Gastroesophageal sphincter (tissue), 4 donors: Measurements from ENCODE around the gene KIF3A. TPM values are rescaled to one million over a fixed set of nuclear protein-coding genes. Genes with fewer than 3 reads are reported as not detected.

ENCODE experiments used
- ATAC-seq: fragments of 150-250 bp; one replicate; pipeline ENCODE4 v1.9.1; 2016; ENCODE audit warnings: mild to moderate bottlenecking, moderate library complexity
- H3K27ac ChIP-seq, 4 donors: fragments of 200-600 bp; sonication (generic) in 3 of 4; 1 replicate in 3 of 4; 2 replicates in 1 of 4; pipeline ENCODE4 v1.5.1; 2016 to 2019
- H3K27me3 ChIP-seq: fragments of 200-600 bp; sonication (generic); one replicate; pipeline ENCODE4 v1.5.1; 2019
- H3K36me3 ChIP-seq, 2 donors: fragments of 200-600 bp; sonication (generic); one replicate each; pipeline ENCODE4 v1.5.1; 2019; ENCODE audit warnings: control low read depth in 1 of 2
- H3K4me1 ChIP-seq, 3 donors: fragments of 200-600 bp; sonication (generic); 1 replicate in 2 of 3; 2 replicates in 1 of 3; pipeline ENCODE4 v1.5.1; 2016 to 2019; ENCODE audit warnings: control low read depth in 2 of 3
- H3K4me3 ChIP-seq, 2 donors: fragments of 200-600 bp; sonication (generic); one replicate each; pipeline ENCODE4 v1.5.1; 2019; ENCODE audit warnings: mild to moderate bottlenecking in 1 of 2, moderate library complexity in 1 of 2
- H3K9me3 ChIP-seq, 3 donors: fragments of 200-600 bp; sonication (generic); one replicate each; pipeline ENCODE4 v1.5.1; 2017 to 2019; ENCODE audit warnings: control low read depth in 2 of 3
- CTCF ChIP-seq, 4 experiments: fragments of 200-600 bp in 2 of 4; fragments of 450-650 bp in 2 of 4; sonication (generic) in 1 of 4; IDR thresholded peaks; one replicate each; pipeline ENCODE4 v1.5.1; 2017 to 2019; ENCODE audit warnings: antibody characterized with exemption in 4 of 4, mild to moderate bottlenecking in 2 of 4, moderate library complexity in 2 of 4
- EP300 ChIP-seq: sonication (generic); formaldehyde crosslinking; IDR thresholded peaks from one replicate; pipeline ENCODE4 v1.6.1; 2017; ENCODE audit warnings: antibody characterized with exemption, mild to moderate bottlenecking
- POLR2A ChIP-seq, 2 donors: fragments of 450-650 bp; IDR thresholded peaks; one replicate each; pipeline ENCODE4 v1.6.1; 2017; ENCODE audit warnings: antibody characterized with exemption in 2 of 2, mild to moderate bottlenecking in 2 of 2, moderate library complexity in 1 of 2
- POLR2AphosphoS5 ChIP-seq: sonication (generic); formaldehyde crosslinking; IDR thresholded peaks from one replicate; pipeline ENCODE4 v1.6.1; 2017; ENCODE audit warnings: antibody characterized with exemption
- WGBS, 2 donors: methylation state at CpG; one replicate each; pipeline ENCODE4 v1.1.5; 2018; ENCODE audit warnings: low coverage in 1 of 2; 5-methylcytosine and 5-hydroxymethylcytosine counted together
- total RNA-seq, 4 donors: library from RNA; depleted of rRNA; stranded (reverse); fragments of >200 nt; gene quantifications; one replicate each; pipeline ENCODE4 v1.1.0, GENCODE V29; 2016

Gene KIF3A
- total RNA-seq, 4 donors from 2014 or later: 5.9 to 12.5 (median 7.7) TPM

- no peak for ATAC-seq
- TF ChIP-seq EP300: no peak
- TF ChIP-seq POLR2A (IDR thresholded peaks at IDR 0.05): no peak
- no peak for TF ChIP-seq POLR2AphosphoS5
- no peak for TF ChIP-seq CTCF (IDR thresholded peaks at IDR 0.05)
- Histone ChIP-seq H3K9me3 (no peaks in the 10 kb centered on the region), H3K4me1 (no peaks in the 10 kb centered on the region), H3K4me3 (no peak overlapping the region), H3K27ac (no peak overlapping the region), H3K36me3 (no peaks in the 10 kb centered on the region), H3K27me3 (no peaks in the 10 kb centered on the region)
- WGBS, 2 donors: 92 to 97% methylated on average over 5 of the region's 9 CpGs
Observed at GRCh38 chr5:132664696-132665209, 72.6 kb downstream of the KIF3A start.

GRCh38 chr5:132663771-132664695 is 73.3 kb downstream of the KIF3A start:
- H3K4me1 ChIP-seq: no peaks in the 10 kb centered on the region
- H3K9me3 ChIP-seq: no peaks in the 10 kb centered on the region
- H3K27ac ChIP-seq: no peak overlapping the region
- H3K27me3 ChIP-seq: peaks cover 3% of the 10 kb centered on the region
- WGBS, 2 donors: 86 to 95% methylated on average over 2 to 8 of the region's 13 CpGs
- TF ChIP-seq POLR2AphosphoS5: no peak
- no peak for TF ChIP-seq POLR2A (IDR thresholded peaks at IDR 0.05)
- no peak for TF ChIP-seq EP300
- H3K4me3 ChIP-seq: no peak overlapping the region
- no peaks in the 10 kb centered on the region for H3K36me3 ChIP-seq
- no peak for ATAC-seq

- TF ChIP-seq POLR2AphosphoS5 (no peak), CTCF (IDR thresholded peaks at IDR 0.05) (no peak), POLR2A (IDR thresholded peaks at IDR 0.05) (no peak), EP300 (no peak)
Observed at GRCh38 chr5:132662925-132663770, 74.2 kb downstream of the KIF3A start.

GRCh38 chr5:132662004-132662401 is 75.3 kb downstream of the KIF3A start:
- Histone ChIP-seq H3K4me1 (no peaks in the 10 kb centered on the region), H3K9me3 (no peaks in the 10 kb centered on the region), H3K36me3 (no peaks in the 10 kb centered on the region), H3K27me3 (peaks cover 21% of the 10 kb centered on the region), H3K27ac (no peak overlapping the region), H3K4me3 (no peak overlapping the region)
- ATAC-seq: no peak
- no peak for TF ChIP-seq POLR2A (IDR thresholded peaks at IDR 0.05)
- WGBS, 2 donors: 80% methylated on average over 1 of the region's 9 CpGs; no CpG with 5 or more reads in 1 of the 2 donors

More at GRCh38 chr5:132662925-132663770, 74.2 kb downstream of the KIF3A start:
- no peaks in the 10 kb centered on the region for H3K9me3 ChIP-seq
- H3K4me3 ChIP-seq: no peak overlapping the region
- no peaks in the 10 kb centered on the region for H3K36me3 ChIP-seq
- 39 to 73% methylated on average over 4 to 10 of the region's 25 CpGs for WGBS, 2 donors
- no peak for ATAC-seq
- H3K4me1 ChIP-seq: no peaks in the 10 kb centered on the region
- H3K27me3 ChIP-seq: peaks cover 12% of the 10 kb centered on the region
- H3K27ac ChIP-seq: no peak overlapping the region

- peaks cover 0 to 5% (median 0%) of the 10 kb centered on the region in 3 donors for H3K4me1 ChIP-seq
- no peak overlapping the region for H3K4me3 ChIP-seq
- H3K27ac ChIP-seq: no peak overlapping the region
- H3K36me3 ChIP-seq: no peaks in the 10 kb centered on the region
- 95 to 96% methylated on average over 3 to 5 of the region's 12 CpGs for WGBS, 2 donors
- peaks cover 26% of the 10 kb centered on the region for H3K27me3 ChIP-seq
- no peak for ATAC-seq
- TF ChIP-seq EP300 (no peak), POLR2A (IDR thresholded peaks at IDR 0.05) (no peak), POLR2AphosphoS5 (no peak), CTCF (IDR thresholded peaks at IDR 0.05) (no peak)
- H3K9me3 ChIP-seq: no peaks in the 10 kb centered on the region
Observed at GRCh38 chr5:132661231-132662003, 75.9 kb downstream of the KIF3A start.
